Measurements from ENCODE around the gene AGAP3. TPM values are rescaled to one million over a fixed set of nuclear protein-coding genes. Genes with fewer than 3 reads are reported as not detected.

The AGAP3 gene
- polyA plus RNA-seq, 1 of the 3 experiments (the other 2 are of a cell fraction), result 126 TPM

- peaks cover 3 to 7% of the 10 kb centered on the region in 2 experiments; a peak in 3 of 4 replicates for H3K4me1 ChIP-seq (ENCODE audit: control insufficient read depth in 1 of 2, insufficient read depth in 2 of 2, low read depth in 1 of 2, low read length in 1 of 2)
- H2AFZ ChIP-seq (ENCODE audit: low read depth), result no peak overlapping the region
- peaks cover 38% of the 10 kb centered on the region for H4K20me1 ChIP-seq (ENCODE audit: insufficient read depth)
- CTCF ChIA-PET, result interaction anchor here (1.0 to 18.0 kb wide), 7 partner anchors 10 to 190 kb away, joined by 3 to 243 read pairs (median 6); partner anchors contain the start of gene GBX1
- no peak overlapping the region for H3K9ac ChIP-seq
- no peaks in the 10 kb centered on the region for H3K9me3 ChIP-seq
- peaks cover 4% of the 10 kb centered on the region for H3F3A ChIP-seq (replicated peaks; ENCODE audit: insufficient read depth)
- peaks cover 26 to 76% of the 10 kb centered on the region in 2 experiments for H3K36me3 ChIP-seq (replicated peaks in 1 of 2; ENCODE audit: control insufficient read depth in 1 of 2, insufficient read depth in 2 of 2, low read length in 1 of 2)
- no peak overlapping the region for H3K27ac ChIP-seq (ENCODE audit: low read depth in 2 of 2, low read length in 1 of 2)
- WGBS (ENCODE audit: low lambda C conversion rate), result 96% methylated on average over 13 of the region's 22 CpGs
- H3K79me2 ChIP-seq (ENCODE audit: insufficient read depth), result peaks cover 42% of the 10 kb centered on the region
- POLR2A ChIA-PET, result no interaction called here
- TF ChIP-seq YY1 (IDR thresholded peaks at IDR 0.05; ENCODE audit: low read depth) (no peak), USF2 (IDR thresholded peaks at IDR 0.05; ENCODE audit: borderline replicate concordance, low read depth, low read length) (no peak), RAD21 (IDR thresholded peaks at IDR 0.05; ENCODE audit: low read length) (no peak), FOXM1 (IDR thresholded peaks at IDR 0.05; ENCODE audit: low read depth) (no peak), RXRA (IDR thresholded peaks at IDR 0.05; ENCODE audit: borderline replicate concordance, low read depth) (no peak), TEAD4 (IDR thresholded peaks at IDR 0.05; ENCODE audit: borderline replicate concordance, insufficient read depth) (no peak), RFX5 (IDR thresholded peaks at IDR 0.05; ENCODE audit: low read length) (no peak), GABPA (IDR thresholded peaks at IDR 0.05; ENCODE audit: low read depth) (no peak), POLR2AphosphoS5 (IDR thresholded peaks at IDR 0.05; ENCODE audit: low read depth, low read length) (no peak), GATA2 (CRISPR knock-in tag; IDR thresholded peaks at IDR 0.05) (no peak)
- no peak overlapping the region for H3K4me2 ChIP-seq
- H3K9me2 ChIP-seq, result no peaks in the 10 kb centered on the region
- no peak overlapping the region for H3K4me3 ChIP-seq (ENCODE audit: low read depth in 2 of 2, low read length in 1 of 2)
- DNase-seq, result no peak
- no peaks in the 10 kb centered on the region for H3K27me3 ChIP-seq (ENCODE audit: insufficient read depth)
Observed at GRCh38 chr7:151120896-151121295, 34.6 kb downstream of the AGAP3 start.

GRCh38 chr7:151121380-151122170 is 35.3 kb downstream of the AGAP3 start:
- POLR2A ChIA-PET, result no interaction called here
- DNase-seq, result no peak
- H3K9me2 ChIP-seq, result no peaks in the 10 kb centered on the region
- H3K4me2 ChIP-seq, result no peak overlapping the region
- no peak overlapping the region for H3K4me3 ChIP-seq (ENCODE audit: low read depth in 2 of 2, low read length in 1 of 2)
- no peak overlapping the region for H3K9ac ChIP-seq
- H2AFZ ChIP-seq (ENCODE audit: low read depth), result no peak overlapping the region
- H3K27me3 ChIP-seq (ENCODE audit: insufficient read depth), result no peaks in the 10 kb centered on the region
- H3K79me2 ChIP-seq (ENCODE audit: insufficient read depth), result peaks cover 35% of the 10 kb centered on the region
- H3K27ac ChIP-seq (ENCODE audit: low read depth in 2 of 2, low read length in 1 of 2), result no peak overlapping the region
- H3K4me1 ChIP-seq (ENCODE audit: control insufficient read depth in 1 of 2, insufficient read depth in 2 of 2, low read depth in 1 of 2, low read length in 1 of 2), result peaks cover 0 to under 1% of the 10 kb centered on the region in 2 experiments; a peak in 1 of 4 replicates
- peaks cover 31% of the 10 kb centered on the region for H4K20me1 ChIP-seq (ENCODE audit: insufficient read depth)
- CTCF ChIA-PET, result interaction anchor here (1.0 to 18.0 kb wide), 5 partner anchors 9 to 156 kb away, joined by 3 to 243 read pairs (median 5); partner anchors contain the start of gene GBX1
- peaks cover 26 to 76% of the 10 kb centered on the region in 2 experiments for H3K36me3 ChIP-seq (replicated peaks in 1 of 2; ENCODE audit: control insufficient read depth in 1 of 2, insufficient read depth in 2 of 2, low read length in 1 of 2)
- TF ChIP-seq FOXM1 (IDR thresholded peaks at IDR 0.05; ENCODE audit: low read depth), result no peak
- TF ChIP-seq ELF1 (IDR thresholded peaks at IDR 0.05), result no peak
- no peak for TF ChIP-seq GABPA (IDR thresholded peaks at IDR 0.05; ENCODE audit: low read depth)
- TF ChIP-seq USF1 (IDR thresholded peaks at IDR 0.05; ENCODE audit: borderline replicate concordance, low read depth), result no peak
- TF ChIP-seq FOSL2 (IDR thresholded peaks at IDR 0.05; ENCODE audit: borderline replicate concordance, low read depth), result no peak
- TF ChIP-seq RXRA (IDR thresholded peaks at IDR 0.05; ENCODE audit: borderline replicate concordance, low read depth), result no peak
- no peak for TF ChIP-seq IRF3 (IDR thresholded peaks at IDR 0.05; ENCODE audit: low read depth, low read length)
- no peak for TF ChIP-seq POLR2AphosphoS5 (IDR thresholded peaks at IDR 0.05; ENCODE audit: low read depth, low read length)
- no peak for TF ChIP-seq YY1 (IDR thresholded peaks at IDR 0.05; ENCODE audit: low read depth)
- no peak for TF ChIP-seq USF2 (IDR thresholded peaks at IDR 0.05; ENCODE audit: borderline replicate concordance, low read depth, low read length)
- TF ChIP-seq NFIC (IDR thresholded peaks at IDR 0.05; ENCODE audit: borderline replicate concordance), result no peak
- TF ChIP-seq SIN3A (IDR thresholded peaks at IDR 0.05; ENCODE audit: borderline replicate concordance, low read depth, low read length), result no peak
- TF ChIP-seq SMC3 (IDR thresholded peaks at IDR 0.05; ENCODE audit: low read depth, low read length), result no peak
- TF ChIP-seq ZBTB33 (IDR thresholded peaks at IDR 0.05; ENCODE audit: borderline replicate concordance, low read depth), result no peak
- H3K9me3 ChIP-seq, result no peaks in the 10 kb centered on the region
- peaks cover 4% of the 10 kb centered on the region for H3F3A ChIP-seq (replicated peaks; ENCODE audit: insufficient read depth)
- 91% methylated on average over 30 of the region's 30 CpGs for WGBS (ENCODE audit: low lambda C conversion rate)

All from SK-N-SH (cell line).